ENCODE measurements around the gene RRAS2. TPM values are rescaled to one million over a fixed set of nuclear protein-coding genes. Genes with fewer than 3 reads are reported as not detected.

Gene RRAS2
- total and polyA plus RNA-seq, 12 donors: 9.2 to 59.3 (median 26.6) TPM

DNA sequence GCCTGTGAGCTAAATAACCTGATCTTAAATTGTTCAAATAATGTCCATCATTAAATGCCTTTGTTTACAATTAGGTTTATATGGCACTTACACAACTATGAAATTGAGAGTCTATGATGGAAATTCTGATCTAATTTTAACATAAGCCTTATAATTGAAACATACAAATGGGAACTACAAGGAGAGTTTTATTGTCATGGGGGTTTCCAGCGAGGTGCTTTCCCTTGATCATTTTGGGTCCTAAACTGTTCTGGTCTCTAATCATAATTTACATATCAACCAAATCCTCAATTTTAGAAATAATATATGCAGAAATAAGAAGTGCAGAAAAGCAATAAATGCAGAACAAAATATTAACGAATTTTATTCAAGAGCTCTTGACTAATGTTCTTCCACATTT lies 44.9 kb downstream of the RRAS2 start:
- intact Hi-C loops (cut with DNase I): no loop called here
- H3K4me1 ChIP-seq (replicated peaks in 1 of 2): peaks cover 5 to 19% of the 10 kb centered on the region in 2 donors

GRCh38 chr11:14312736-14313438 lies 46.1 kb downstream of the RRAS2 start:
- 72 to 80% (median 78%) methylated on average over 4 of the region's 4 CpGs for WGBS, 4 donors
- H3K4me1 ChIP-seq (replicated peaks in 1 of 2): peaks cover 5 to 26% of the 10 kb centered on the region in 2 donors
- DNase-seq: no peak
- intact Hi-C loops (cut with DNase I): no loop called here
- no peak overlapping the region for H3K4me3 ChIP-seq
- no peak overlapping the region for H3K27ac ChIP-seq
- no peaks in the 10 kb centered on the region for H3K9me3 ChIP-seq (replicated peaks in 1 of 3)
- no peaks in the 10 kb centered on the region for H3K27me3 ChIP-seq
- no peak for TF ChIP-seq POLR2A (IDR thresholded peaks at IDR 0.05)
- TF ChIP-seq CTCF (IDR thresholded peaks at IDR 0.05): no peak
- H3K36me3 ChIP-seq (replicated peaks in 1 of 2): no peaks in the 10 kb centered on the region

More for the DNA sequence above, 44.9 kb downstream of the RRAS2 start:
- Histone ChIP-seq H3K36me3 (replicated peaks in 1 of 2) (no peaks in the 10 kb centered on the region), H3K27me3 (no peaks in the 10 kb centered on the region), H3K9me3 (replicated peaks in 1 of 3) (no peaks in the 10 kb centered on the region), H3K4me3 (no peak overlapping the region), H3K27ac (no peak overlapping the region)
- 78 to 92% (median 89%) methylated on average over 2 of the region's 2 CpGs for WGBS, 4 donors
- TF ChIP-seq CTCF (IDR thresholded peaks at IDR 0.05) (no peak), POLR2A (IDR thresholded peaks at IDR 0.05) (no peak)
- no peak for DNase-seq

DNA sequence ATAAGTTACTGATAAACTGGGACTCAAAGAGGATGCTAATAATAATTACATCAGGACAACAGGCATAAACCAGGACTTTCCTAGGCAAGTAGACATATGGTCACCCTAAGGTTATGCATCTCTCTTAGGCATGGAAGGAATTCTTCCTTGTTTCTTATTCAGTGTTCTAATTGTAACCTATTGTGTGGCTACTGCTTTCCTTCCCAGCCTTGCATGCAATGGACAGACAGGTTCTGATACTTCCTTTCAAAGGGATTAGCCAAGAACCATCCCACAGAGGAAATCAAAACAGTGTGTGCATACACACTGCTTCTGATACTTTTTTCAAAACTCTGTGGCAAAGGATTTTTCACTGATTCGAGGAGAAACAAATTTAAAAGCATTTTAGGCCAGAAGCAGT lies 48.3 kb downstream of the RRAS2 start:
- TF ChIP-seq POLR2A (IDR thresholded peaks at IDR 0.05): no peak
- no peak for TF ChIP-seq CTCF (IDR thresholded peaks at IDR 0.05)
- Histone ChIP-seq H3K27ac (no peak overlapping the region), H3K27me3 (no peaks in the 10 kb centered on the region), H3K4me3 (no peak overlapping the region), H3K9me3 (replicated peaks in 1 of 3) (no peaks in the 10 kb centered on the region), H3K36me3 (replicated peaks in 1 of 2) (no peaks in the 10 kb centered on the region), H3K4me1 (replicated peaks in 1 of 2) (peaks cover 5 to 26% of the 10 kb centered on the region in 2 donors)
- no peak for DNase-seq
- WGBS, 4 donors: 43 to 62% (median 57%) methylated on average over 1 of the region's 1 CpG
- intact Hi-C loops (cut with DNase I): no loop called here

DNA sequence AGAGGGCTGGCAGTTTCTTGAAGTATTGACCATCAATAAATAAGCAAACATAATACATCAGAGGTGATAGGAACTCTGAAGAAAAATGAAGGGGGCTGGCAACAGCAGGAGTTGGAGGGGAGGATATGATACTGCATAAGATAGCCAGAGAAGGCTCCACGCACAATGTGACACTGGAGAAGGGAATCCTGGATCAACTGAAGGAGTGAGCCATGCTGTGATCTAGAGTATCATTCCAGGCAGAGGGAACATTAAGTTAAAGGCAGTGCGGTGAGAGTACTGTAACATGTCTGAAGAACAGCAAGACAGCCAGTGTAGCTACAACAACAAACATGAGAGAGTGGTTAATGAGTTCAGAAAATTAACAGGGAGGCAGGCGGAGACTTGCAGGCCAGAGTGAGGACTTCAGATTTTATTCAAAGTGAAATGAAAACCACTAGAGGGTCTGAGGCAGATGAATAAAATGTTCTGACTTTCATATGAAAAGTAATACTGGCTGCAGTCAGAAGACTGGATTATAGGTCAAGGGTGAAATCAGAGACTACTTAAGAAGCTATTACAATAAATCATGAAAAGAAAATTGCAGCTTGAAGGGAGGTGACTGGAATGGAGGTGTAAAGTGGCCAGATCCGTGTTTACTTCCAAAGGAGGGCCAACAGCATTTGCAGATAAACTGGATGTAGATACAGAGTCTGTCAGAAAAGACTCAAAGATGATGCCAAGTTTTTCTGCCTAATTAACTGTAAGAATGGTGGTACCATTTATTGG lies 49.4 kb downstream of the RRAS2 start:
- no peak for TF ChIP-seq POLR2A (IDR thresholded peaks at IDR 0.05)
- no peak for TF ChIP-seq CTCF (IDR thresholded peaks at IDR 0.05)
- no peaks in the 10 kb centered on the region for H3K36me3 ChIP-seq (replicated peaks in 1 of 2)
- H3K4me1 ChIP-seq (replicated peaks in 1 of 2): peaks cover 5 to 26% of the 10 kb centered on the region in 2 donors
- no peaks in the 10 kb centered on the region for H3K9me3 ChIP-seq (replicated peaks in 1 of 3)
- intact Hi-C loops (cut with DNase I): loop anchor here in 1 of 2 donors (10.0 kb wide), 1 partner anchor 45 kb away; the partner anchor contains the start of gene RRAS2
- DNase-seq: no peak
- H3K4me3 ChIP-seq: no peak overlapping the region
- 76 to 80% (median 79%) methylated on average over 4 of the region's 4 CpGs for WGBS, 4 donors
- H3K27me3 ChIP-seq: no peaks in the 10 kb centered on the region
- no peak overlapping the region for H3K27ac ChIP-seq

Measured in adrenal gland (tissue), 12 donors.